HG03108 (cell line): ENCODE measurements around the gene FGD4.

Experiments used
- ATAC-seq: cut with Tn5 transposase; IDR thresholded peaks from one replicate; pipeline ENCODE4 v1.9.1; 2021; ENCODE audit warnings: moderate library complexity; ENCODE audit not compliant: unreplicated experiment

The FGD4 gene

DNA sequence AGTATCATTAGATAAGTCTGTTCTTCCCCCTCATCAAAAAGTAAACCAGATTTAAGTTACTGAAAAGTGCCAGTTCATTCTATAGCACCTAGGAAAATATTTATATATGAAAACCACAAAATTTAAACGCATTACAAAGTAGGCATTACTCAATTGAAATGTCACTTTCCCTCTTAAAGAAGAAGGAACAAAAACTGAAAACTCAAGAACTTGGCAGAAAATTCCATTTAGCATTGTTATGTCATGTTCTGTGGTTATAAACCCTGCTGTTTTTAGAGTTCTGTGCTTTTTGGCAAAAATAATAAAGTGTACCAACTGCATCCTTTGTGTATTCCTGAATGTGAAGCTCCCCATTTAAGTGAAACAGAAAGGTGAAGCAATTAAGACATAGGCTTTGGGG, 3.6 kb downstream of the FGD4 start:
- ATAC-seq, result no peak

DNA sequence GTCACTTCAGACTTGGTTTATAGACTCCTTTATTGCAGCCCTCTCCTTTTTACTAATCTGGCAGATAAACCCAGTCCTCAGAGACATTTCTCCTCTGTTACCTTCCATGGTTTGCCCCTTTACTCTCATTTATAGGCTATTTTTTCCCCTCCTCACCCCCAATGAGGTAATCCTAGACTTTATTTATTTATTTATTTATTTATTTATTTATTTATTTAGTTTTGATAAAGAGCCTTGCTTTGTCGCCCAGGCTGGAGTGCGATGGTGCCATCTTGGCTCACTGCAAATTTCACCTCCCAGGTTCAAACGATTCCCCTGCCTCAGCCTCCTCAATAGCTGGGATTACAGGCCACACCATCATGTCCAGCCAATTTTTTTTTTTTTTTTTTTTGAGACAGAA, 8.4 kb downstream of the FGD4 start:
- no peak for ATAC-seq

DNA sequence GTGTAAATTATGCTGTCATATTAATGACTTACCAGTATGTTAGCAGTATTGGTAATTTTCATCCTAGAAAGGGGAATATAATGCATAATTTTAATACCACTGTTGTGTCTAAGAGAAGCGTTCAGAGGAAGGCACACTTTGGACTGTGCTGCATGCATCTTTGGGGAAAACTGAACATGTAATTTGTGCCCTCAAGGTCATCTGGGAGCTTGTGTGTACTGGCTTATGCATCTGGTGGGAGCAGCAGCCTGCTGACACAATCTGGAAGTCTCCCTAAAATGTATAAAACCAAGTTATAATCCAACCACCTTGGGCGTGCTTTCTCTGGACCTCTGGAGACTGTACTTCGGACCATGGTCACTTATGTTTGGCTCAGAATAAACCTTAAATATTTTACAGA, 14.1 kb downstream of the FGD4 start:
- ATAC-seq, result no peak

DNA sequence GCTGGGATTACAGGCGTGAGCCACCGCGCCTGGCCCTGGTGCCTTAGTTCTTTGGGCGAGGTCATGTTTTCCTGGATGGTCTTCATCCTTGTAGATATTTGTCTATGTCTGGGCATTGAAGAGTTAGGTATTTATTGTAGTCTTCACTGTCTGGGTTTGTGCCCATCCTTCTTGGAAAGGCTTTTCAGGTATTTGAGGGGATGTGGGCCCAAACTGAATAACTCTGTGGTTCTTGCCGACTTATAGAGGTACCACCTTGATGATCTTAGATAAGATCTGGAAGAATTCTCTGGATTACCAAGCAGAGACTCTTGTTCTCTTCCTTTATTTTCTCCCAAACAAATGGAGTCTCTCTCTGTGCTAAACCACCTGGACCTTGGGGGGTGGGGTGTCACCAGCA, 18.9 kb downstream of the FGD4 start:
- ATAC-seq, result no peak

DNA sequence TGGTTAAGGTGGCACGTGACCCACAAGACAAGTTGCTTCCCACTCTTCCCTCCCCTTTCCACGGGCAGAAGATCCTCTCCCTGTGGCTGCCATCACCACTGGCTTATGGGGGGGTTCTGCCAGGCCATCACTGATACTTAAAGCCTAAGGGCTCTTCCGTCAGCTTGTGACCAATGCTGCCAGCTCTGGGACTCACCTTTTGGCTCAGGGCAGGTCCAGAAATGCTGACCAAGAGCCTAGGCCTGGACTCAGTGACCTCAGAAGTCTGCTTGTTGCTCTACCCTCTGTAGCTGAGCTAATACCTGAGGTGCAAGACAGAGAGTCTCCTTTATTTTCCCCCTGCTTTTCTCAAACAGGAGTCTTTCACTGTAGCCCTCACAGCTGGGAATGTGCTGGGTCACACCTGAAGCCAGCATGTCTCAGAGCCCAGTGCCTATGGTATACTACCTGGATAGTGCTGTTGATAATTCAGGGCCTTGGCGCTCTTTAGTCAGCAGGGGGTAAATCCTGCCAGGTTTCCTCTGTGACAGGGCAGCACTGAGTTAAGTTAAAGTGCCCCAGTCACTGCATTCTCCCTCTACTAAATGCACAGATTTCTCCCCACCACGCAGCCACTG, 19.7 kb downstream of the FGD4 start:
- ATAC-seq, result no peak

DNA sequence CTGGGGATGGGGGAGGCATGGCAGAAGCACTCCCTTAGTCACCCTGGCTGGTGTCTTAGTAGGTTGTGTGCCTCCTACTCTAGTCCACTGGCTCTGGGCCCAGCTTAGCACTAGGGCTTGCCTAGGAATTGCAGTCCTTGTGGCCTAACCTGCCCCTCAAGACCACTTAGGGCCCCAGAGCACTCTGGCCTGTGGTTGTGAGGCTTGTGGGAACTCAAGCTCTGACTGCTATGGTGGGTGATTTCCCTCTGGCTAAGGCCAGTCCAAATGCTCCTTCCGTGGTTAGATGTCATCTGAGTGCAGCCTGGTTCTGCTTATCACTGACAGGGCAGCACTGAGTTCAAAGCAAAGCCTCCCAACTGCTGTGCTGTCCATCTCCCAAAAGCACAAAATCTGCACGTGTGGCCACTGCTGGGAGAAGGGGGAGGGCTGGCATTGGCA, 20.2 kb downstream of the FGD4 start:
- ATAC-seq, result no peak

DNA sequence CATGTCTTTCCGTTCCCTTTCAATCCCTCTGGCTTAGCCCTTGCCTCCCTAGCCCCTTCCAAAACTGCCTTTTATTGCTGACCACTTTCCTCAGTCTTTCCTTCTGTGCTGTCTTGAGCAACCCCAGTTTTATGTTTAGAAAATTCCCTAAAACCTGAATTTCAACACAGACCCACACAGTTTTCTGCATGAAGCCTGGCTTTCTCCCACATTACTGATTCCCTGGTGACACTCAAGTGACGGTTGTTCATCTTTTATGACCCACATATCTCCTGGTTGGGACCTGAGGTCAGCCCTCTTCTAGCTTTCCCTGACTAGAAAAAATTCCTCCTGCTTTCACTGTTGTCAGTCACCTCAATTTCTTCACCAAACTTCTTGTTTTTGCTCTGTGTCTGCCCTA, 21.0 kb downstream of the FGD4 start:
- no peak for ATAC-seq

DNA sequence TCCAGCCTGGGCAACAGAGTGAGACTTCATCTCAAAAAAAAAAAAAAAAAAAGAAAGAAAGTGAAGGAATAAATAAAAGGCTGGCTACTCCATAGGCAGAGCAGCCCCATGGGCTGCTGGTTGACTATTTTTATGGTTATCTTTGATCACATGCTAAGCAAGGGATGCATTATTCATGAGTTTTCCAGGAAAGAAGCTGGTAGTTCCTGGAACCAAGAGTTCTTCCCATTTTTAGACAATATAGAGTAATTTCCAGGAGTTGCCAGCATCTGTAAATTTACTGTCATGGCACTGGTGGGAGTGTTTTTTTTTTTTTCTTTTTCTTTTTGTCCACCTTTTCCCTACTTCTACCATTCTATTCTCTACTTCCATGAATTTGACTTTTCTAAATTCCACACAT, 24.2 kb downstream of the FGD4 start:
- no peak for ATAC-seq

DNA sequence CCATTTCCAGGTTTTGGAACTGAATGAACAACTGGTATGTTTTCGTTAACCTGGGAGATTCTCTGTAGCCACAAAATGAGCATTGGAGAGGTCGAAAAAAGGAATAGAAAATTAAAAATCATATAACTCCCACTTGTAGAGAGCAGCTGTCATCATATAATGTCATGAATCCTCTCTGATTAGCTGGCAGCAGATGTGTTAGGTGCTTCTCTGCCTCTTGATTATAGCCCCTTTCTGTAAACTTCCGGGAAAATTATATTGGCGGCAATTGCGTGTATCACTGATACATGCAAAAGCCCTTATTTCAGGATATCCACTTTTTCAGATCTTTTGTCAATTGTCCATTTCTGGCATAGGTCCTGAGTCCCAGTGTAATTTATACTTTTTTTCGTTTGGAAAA, 31.7 kb downstream of the FGD4 start:
- no peak for ATAC-seq

DNA sequence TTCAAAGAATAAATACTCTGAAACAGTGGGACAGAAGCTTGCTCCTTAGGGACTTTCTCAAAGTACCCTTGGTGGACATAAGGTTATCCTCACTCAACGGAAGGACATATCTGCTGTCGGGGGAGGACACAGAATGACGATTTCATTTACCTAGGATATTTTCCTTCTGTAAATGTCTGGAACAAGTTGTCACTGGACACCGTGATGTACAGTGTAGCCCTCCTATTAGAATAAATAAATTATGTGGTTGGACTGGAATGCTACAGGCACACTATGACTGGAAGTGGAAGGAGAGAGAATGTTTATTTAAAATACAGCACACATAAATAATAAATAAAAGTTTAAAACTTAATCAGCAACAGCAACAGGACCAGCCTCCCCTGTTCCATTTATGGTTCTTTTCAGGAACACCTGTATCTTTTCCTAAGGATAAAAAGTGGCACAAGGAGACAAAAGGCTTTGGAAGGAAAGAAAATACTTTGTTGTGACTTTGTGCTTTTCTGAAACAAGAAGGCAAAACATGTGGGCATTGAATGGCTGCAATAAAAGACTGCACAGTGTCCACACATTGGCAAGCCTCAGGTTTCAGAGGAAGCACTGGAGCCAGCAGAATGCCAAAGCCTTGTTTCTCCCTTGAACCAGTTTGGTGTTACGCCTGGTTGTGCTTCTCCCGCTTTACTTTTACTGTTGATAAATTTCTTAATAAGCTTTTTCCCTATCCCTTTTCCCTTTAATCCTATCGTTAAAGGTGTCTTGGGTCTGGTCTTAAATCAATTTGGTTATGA, 36.8 kb downstream of the FGD4 start:
- ATAC-seq, result no peak

DNA sequence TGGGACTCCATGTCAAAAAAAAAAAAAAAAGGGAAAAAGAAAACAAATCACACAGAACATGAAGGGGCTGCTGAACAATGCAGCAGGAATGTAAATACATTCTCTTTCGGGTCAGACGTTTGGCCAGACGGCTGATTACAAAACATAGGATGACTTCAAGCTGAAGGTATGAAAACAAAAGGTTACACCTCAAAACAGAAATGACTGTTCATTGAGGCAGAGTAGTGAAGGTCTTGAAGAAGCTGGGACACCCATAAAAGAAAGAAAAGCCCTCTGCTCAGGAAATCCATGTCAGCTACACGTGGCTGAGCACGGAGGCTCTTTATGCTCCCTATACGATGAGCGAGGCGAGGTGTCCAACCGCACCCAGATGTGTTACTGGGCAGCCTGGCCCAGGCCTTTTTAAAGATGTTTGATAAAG, 37.7 kb downstream of the FGD4 start:
- ATAC-seq, result no peak

DNA sequence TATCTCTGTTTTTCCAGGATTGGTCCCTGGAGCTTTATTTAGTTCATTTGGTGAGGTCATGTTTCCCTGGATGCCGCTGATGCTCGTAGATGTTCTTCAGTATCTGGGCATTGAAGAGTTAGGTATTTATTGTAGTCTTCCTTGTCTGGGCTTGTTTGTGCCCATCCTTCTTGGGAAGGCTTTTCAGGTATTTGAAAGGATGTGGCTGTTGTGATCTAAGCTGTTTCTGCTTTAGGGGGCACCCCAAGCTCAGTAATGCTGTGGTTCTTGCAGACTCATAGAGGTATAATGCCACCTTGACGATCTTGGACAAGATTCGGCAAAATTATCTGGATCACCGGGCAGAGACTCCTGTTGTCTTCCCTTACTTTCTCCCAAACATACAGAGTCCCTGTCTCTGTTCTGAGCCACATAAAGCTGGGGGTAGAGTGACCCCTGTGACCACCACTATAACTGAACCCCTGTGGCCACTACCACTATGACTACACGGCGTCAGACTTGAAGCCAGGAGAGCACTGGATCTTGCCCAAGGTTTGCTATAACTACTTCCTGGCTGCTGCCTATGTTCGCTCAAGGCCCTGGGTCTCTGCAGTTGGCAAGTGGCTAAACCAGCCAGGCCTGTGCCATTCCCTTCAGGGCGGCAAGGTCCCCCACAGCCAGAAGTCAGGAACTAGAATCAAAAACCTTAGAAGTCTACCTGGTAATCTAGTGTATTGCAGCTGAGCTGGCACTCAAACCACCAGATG, 40.9 kb downstream of the FGD4 start:
- ATAC-seq, result no peak

DNA sequence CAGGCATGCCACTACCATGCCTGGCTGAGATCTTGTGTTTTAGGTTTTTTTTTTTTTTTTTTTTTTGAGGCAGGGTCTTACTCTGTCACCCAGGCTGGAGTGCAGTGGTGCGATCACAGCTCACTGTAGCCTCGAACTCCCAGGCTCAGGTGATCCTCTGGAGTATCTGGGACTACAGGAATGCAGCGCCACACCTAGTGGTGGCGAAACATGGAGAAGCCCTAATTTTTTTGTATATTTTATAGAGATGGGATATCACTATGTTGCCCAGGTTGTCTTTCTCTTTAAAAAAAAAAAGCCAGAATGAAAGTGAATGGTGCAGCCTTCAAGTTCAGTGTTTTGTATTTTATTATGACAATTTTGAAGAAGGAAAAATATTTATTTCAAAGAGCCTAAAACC, 44.1 kb downstream of the FGD4 start:
- no peak for ATAC-seq

DNA sequence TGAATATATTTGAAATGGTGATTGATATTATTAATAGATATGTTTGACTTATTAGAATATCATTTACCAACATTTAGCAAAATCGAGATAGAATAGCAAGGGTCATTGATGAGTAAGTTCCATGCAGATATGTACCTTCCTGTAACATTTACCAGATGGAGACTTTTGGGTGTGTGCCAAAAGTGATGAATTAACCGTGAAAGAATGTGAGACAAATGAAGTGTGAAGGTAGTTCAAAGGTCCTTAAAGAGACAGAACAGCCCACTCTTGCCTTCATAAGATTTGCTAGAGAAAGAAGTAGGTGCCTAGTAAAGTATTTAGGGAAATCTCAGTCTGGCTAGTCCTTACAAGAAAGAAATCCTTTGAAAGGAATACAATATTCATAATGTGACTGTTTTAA, 45.5 kb downstream of the FGD4 start:
- no peak for ATAC-seq

DNA sequence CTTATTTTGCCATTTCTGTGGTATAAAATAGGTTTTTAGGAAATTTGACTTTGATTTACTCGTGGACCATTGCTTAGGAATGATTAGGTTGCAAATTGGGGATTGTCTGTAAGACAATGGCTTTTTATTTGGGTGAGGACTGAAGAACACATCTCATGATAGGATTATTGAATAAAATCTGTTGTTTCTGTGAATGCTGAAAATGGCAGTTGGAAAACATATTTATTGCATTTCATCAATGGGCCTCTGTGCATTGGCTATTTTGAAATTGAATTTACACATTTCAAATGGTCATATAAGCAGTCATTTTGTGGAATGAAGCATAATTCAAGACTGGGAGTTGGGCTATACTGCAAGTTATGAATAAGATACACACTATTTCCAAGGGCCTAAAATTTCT, 46.0 kb downstream of the FGD4 start:
- ATAC-seq, result no peak

DNA sequence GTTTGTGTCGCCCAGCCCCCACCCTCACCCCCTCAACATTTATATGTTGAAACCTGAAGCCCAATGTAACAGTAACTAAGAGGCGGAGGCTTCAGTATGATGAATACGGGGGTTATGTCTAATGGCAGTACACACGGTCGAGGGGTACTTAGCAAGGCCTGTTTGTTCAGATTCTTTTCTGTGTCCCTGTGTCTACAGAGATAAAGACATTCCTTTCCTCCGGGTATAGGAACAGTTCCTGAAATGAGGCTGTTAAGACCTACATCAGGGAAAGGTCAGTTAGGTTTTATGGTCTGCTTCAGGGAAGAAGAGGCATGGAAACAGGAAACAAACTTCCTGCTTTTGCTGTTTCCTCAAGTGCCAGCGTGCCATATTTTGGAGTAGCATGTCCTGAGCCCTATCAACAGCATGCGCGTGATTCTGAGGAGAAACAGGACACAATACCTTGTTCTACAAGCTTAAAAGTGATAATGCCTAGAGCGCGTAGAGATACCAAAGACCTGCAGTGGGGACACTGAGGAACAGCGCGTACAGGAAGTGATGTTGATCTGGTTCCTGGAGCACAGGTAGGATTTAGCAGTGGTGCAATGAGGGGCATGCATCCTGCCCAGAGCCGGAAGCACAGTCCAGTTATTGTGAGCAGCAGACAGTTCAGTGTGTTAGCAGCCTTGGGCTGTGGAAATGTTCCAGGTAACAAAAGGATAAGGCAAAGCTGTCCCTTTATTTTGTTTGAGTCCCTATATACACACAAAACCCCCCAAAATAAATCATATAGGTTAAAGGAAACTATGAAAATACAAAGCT, 47.2 kb downstream of the FGD4 start:
- no peak for ATAC-seq

DNA sequence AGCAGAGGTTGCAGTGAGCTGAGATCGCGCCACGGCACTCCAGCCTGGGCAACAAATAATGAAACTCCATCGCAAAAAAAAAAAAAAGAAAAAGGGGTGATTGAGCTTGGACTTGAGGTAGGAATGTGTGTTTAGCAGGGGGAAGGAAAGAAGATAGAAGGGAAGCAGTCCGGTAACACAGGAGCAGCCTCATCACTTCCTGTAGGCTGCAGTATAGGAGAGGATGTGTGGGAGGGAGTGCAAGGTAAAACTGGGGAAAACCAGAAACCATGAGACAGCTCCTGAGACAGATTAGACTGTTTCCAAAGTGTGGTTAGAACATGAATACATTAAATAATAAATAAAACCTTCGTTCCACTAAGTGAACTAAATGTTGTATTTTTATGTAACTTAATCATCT, 49.2 kb downstream of the FGD4 start:
- ATAC-seq, result no peak

DNA sequence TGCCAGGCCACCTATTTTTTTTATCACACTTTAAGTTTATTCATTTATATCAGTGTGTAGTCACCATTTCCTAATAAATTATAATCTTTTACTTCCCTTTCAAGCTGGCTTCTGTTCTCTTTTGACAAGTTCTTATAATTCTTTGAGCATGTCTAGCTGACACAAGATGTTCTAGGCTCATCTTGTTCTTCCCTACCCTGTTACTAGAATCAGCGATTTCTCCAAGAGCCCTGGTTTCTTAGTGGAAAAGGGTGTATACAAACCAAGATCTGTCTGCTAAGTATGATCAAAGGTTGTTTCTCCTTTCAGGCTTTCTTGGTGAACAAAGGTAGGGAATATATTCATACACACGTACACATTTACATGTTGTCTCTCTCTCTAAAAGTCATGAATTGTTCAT, 51.0 kb downstream of the FGD4 start:
- ATAC-seq, result no peak

DNA sequence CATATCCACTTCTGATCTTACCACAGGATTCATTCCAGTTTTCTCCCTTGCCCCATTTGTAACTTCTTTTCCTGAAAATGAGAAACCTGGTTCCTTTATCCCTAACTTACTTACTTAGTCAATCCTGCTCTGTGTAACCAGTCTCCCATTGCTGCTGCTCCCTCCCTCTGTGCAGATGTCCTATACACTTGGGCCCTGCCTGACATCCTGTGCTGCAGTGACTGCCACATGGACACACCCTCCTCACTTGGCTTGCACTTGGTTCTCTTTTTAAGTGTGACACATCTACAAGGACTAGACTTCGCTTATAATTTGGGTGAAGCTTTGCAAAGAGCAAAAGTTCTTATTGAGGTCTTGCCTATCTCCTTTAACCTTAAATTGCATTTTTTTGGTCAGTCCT, 51.4 kb downstream of the FGD4 start:
- no peak for ATAC-seq

DNA sequence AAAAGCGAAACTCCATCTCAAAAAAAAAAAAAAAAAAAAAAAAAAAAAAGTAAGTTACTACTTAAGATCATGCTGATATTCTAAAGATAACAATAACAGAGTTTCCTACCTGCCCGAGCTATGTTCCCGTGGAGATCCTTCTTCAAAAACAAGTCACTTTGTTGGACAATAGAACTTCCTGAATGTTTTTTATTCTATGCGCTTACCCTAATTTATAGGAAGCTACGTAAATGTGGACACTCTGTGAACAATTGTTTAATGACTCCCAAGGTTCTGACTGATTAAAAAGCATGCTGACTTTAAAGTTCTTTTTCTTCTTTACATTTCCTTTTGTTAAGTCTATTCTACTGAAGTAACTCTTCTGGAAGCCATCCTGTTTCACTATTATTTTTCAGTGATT, 52.5 kb downstream of the FGD4 start:
- no peak for ATAC-seq

DNA sequence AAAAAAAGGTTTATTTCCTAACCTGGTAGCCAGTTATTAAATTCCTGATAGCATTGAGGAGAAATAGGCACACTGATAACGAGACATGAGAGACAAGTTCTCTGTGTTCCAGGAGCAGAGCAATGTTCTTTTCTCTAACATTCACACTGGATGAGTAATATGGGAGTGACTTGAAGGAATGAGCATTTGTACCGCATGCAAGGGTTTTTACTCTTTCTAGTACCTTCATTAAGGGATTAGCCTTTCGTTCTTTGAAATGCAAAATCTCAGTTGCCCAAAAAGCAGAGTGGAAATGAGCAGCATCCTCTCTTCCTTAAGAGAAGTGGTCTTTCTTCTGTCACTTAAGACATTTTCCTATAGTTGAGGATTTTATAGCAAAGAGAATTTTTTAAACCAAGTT, 54.7 kb downstream of the FGD4 start:
- no peak for ATAC-seq
